ENCODE results near the gene C7orf33.

GRCh38 chr7:148652773-148653172, 62.2 kb downstream of the C7orf33 start:
- no peak for TF ChIP-seq CTCF (IDR thresholded peaks at IDR 0.05)
- no peak for TF ChIP-seq POLR2A (IDR thresholded peaks at IDR 0.05)
- no peak for TF ChIP-seq EP300 (IDR thresholded peaks at IDR 0.05)
